ENCODE results near the gene PIGT. TPM values are rescaled to one million over a fixed set of nuclear protein-coding genes. Genes with fewer than 3 reads are reported as not detected.
"Not testable (repeated sequence)": the region's sequence is repeated elsewhere in the genome, so short reads cannot be mapped to it uniquely, and the experiment has no call there.

The PIGT gene
- total RNA-seq, 1 donor from 2014 or later: 142 TPM

DNA sequence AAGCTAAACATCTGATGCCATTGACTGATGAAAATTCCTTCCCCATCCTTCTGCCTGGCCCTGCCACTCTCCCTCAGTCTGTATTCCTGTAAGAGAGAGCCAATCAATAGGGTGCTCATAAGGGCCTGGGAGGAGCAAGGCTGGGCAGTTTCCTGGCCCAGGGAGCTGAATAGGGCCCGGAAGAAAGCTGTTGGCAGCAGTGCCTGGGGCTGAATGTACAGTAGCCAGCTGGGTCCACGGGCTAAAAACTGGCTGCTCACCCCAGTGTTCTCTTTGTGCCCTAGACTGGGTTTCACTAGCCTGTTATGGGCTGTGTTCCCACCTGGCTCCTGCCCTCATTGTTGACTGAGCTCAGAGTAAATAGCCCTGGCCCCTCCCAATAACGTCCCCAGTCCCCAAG, 51.9 kb downstream of the PIGT start:
- Histone ChIP-seq H3K27ac (no peak overlapping the region), H3K36me3 (no peaks in the 10 kb centered on the region)
- no peak for DNase-seq (ENCODE audit: low spot score in 2 of 2)

DNA sequence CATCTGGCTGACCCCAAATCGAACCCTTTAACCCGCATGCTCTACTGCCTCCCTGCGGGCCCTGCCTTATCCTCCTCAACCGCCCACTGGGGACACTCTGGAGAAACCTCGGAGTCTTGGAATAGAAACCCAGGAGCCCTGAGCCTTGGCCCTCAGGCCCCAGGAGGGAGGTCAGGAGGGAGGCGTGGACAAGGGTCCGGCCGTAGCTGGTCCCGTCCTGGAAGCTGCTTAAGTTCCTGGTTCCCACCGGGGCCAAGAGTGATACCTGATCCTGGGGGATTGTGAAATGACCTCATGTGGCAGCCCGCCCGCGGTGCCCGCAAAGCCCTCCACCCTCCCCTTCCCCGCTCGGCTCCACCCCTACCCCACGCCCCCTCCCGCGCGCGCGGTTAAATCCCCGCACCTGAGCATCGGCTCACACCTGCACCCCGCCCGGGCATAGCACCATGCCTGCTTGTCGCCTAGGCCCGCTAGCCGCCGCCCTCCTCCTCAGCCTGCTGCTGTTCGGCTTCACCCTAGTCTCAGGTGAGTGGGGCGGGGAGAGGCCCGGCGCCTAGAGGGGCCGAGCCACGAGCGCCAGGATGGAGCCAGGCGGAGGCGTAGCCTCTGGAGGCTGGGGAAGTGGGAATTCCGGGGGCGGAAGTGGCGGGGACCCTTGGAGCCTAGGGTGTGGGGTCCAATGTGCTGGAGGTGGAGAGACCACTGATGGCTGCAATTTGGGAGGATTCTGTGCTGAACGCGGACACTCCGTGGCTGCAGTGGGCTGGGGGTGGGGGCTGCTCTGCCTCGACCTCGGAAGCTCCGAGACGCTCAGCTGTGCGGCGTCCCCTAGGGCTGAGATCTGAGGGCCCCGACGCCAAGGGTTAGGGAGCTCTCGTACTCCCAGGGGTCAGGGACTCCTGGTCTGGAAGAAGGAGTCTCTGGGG, 53.7 kb downstream of the PIGT start, which contains the start of gene WFDC2:
WFDC2 (plus strand) TSS at position 418 of the 926 bp plus-strand sequence; CDS start at position 447, 29 bp downstream.
- Histone ChIP-seq H3K36me3 (no peaks in the 10 kb centered on the region), H3K27me3 (peaks cover 4% of the 10 kb centered on the region), H3K9me3 (no peaks in the 10 kb centered on the region), H3K4me3 (peak within 1 kb of the TSS; percentile 61 to 67), H3K27ac (no peak within 1 kb of the TSS), H3K4me1 (peaks cover 7 to 12% of the 10 kb centered on the region in 2 donors)
- TF ChIP-seq, protein P1, sequence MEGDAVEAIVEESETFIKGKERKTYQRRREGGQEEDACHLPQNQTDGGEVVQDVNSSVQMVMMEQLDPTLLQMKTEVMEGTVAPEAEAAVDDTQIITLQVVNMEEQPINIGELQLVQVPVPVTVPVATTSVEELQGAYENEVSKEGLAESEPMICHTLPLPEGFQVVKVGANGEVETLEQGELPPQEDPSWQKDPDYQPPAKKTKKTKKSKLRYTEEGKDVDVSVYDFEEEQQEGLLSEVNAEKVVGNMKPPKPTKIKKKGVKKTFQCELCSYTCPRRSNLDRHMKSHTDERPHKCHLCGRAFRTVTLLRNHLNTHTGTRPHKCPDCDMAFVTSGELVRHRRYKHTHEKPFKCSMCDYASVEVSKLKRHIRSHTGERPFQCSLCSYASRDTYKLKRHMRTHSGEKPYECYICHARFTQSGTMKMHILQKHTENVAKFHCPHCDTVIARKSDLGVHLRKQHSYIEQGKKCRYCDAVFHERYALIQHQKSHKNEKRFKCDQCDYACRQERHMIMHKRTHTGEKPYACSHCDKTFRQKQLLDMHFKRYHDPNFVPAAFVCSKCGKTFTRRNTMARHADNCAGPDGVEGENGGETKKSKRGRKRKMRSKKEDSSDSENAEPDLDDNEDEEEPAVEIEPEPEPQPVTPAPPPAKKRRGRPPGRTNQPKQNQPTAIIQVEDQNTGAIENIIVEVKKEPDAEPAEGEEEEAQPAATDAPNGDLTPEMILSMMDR (IDR thresholded peaks at IDR 0.05): no peak
- no peak for DNase-seq (ENCODE audit: low spot score in 2 of 2)
- intact Hi-C loops (cut with DNase I): no loop called here

More for the DNA sequence above, 51.9 kb downstream of the PIGT start:
- Histone ChIP-seq H3K9me3 (no peaks in the 10 kb centered on the region), H3K27me3 (peaks cover 4% of the 10 kb centered on the region), H3K4me1 (peaks cover 7 to 12% of the 10 kb centered on the region in 2 donors), H3K4me3 (no peak overlapping the region)
- intact Hi-C loops (cut with DNase I): no loop called here
- TF ChIP-seq, protein P1 (IDR thresholded peaks at IDR 0.05): no peak

DNA sequence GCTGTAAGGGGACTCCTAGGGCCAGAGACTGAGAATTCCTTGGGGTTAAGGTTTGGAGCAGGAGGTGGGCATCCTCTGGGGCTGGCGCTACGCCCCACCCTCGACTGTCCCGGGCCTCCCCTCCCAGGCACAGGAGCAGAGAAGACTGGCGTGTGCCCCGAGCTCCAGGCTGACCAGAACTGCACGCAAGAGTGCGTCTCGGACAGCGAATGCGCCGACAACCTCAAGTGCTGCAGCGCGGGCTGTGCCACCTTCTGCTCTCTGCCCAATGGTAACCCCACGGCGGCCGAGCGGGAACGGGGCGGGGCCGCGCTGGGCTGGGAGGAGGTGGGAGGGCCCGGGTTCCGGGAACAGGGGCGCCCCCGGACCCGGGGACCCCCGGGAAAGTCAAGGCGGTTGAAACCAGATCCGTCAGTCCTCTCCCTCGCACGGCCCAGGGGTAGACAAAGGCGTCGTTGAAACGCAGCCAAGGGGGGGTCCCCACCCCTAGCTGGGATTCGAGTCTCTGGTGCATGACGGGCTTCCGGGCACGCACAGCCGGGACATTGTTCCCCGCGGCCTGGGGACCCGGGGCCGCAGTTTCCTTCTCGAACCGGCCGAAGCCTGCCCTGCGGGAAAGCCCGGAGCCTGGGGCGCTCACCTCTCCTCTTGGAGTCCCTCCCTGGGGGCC, 54.5 kb downstream of the PIGT start:
- intact Hi-C loops (cut with DNase I): no loop called here
- Histone ChIP-seq H3K27me3 (peaks cover 4% of the 10 kb centered on the region), H3K36me3 (no peaks in the 10 kb centered on the region), H3K27ac (no peak overlapping the region), H3K4me1 (peaks cover 7 to 12% of the 10 kb centered on the region in 2 donors), H3K9me3 (no peaks in the 10 kb centered on the region), H3K4me3 (peak overlapping the region; percentile 61 to 67)
- TF ChIP-seq, protein P1 (IDR thresholded peaks at IDR 0.05): no peak
- DNase-seq (ENCODE audit: low spot score in 2 of 2): no peak

DNA sequence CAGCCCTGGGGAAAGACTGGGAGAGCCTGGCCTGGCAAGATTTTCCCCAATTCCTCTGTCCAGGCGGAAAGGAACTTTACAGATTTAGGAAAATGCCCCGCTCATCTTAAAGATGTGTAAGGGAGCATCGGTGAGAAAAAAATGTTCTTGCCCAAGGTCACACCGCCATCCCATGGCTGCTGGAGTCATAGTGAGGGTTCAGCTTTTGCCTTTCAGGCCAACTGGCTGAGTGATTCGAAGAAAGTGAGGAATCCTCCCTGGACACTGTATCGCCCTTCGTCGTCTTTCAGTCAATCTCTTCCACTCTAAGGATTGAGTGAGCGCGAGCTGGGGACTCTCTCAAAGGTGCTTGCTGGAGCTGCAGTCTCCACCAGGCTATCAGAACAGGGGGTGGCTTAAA, 55.0 kb downstream of the PIGT start:
- Histone ChIP-seq H3K9me3 (no peaks in the 10 kb centered on the region), H3K27me3 (peaks cover 4% of the 10 kb centered on the region), H3K27ac (no peak overlapping the region), H3K36me3 (no peaks in the 10 kb centered on the region), H3K4me3 (peak overlapping the region; percentile 61 to 67), H3K4me1 (peaks cover 7 to 12% of the 10 kb centered on the region in 2 donors)
- intact Hi-C loops (cut with DNase I): no loop called here
- TF ChIP-seq, protein P1 (IDR thresholded peaks at IDR 0.05): peak in 1 of 3 experiments; percentile 20
- DNase-seq (ENCODE audit: low spot score in 2 of 2): no peak

DNA sequence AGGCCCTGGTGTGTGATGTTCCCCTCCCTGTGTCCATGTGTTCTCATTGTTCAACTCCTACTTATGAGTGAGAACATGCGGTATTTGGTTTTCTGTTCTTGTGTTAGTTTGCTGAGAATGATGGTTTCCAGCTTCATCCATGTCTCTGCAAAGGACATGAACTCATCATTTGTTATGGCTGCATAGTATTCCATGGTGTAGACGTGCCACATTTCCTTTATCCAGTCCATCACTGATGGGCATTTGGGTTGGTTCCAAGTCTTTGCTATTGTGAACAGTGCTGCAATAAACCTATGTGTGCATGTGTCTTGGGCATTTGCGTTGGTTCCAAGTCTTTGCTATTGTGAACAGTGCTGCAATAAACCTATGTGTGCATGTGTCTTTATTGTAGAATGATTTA, 56.3 kb downstream of the PIGT start:
- intact Hi-C loops (cut with DNase I); H3K36me3 ChIP-seq; H3K4me3 ChIP-seq; H3K27ac ChIP-seq; H3K27me3 ChIP-seq; DNase-seq (ENCODE audit: low spot score in 2 of 2); H3K9me3 ChIP-seq: not testable (repeated sequence)
- H3K4me1 ChIP-seq: peaks cover 7 to 12% of the 10 kb centered on the region in 2 donors

Other genes with a start within 250 kb of the PIGT start
- not detected for gene PI3, start 241.2 kb upstream of the PIGT start, total RNA-seq
- gene SEMG1, start 209.1 kb upstream of the PIGT start, total RNA-seq: not detected
- not detected for gene SEMG2, start 194.8 kb upstream of the PIGT start, total RNA-seq
- 223 TPM for gene SLPI, start 161.6 kb upstream of the PIGT start, total RNA-seq
- not detected for gene RBPJL, start 109.3 kb upstream of the PIGT start, total RNA-seq
- 0.21 TPM for gene MATN4, start 107.8 kb upstream of the PIGT start, total RNA-seq
- gene SDC4, start 67.7 kb upstream of the PIGT start, total RNA-seq: 63.8 TPM
- 27.4 TPM for gene SYS1, start 53.0 kb upstream of the PIGT start, total RNA-seq
- gene TP53TG5, start 37.8 kb upstream of the PIGT start, total RNA-seq: not detected
- 100 TPM for gene DBNDD2, start 7.9 kb upstream of the PIGT start, total RNA-seq
- gene WFDC2, start 53.6 kb downstream of the PIGT start, total RNA-seq: 32.5 TPM
- gene SPINT3, start 99.5 kb downstream of the PIGT start, total RNA-seq: not detected
- gene WFDC6, start 123.3 kb downstream of the PIGT start, total RNA-seq: not detected
- gene EPPIN, start 131.3 kb downstream of the PIGT start, total RNA-seq: not detected
- gene WFDC8, start 163.1 kb downstream of the PIGT start, total RNA-seq: not detected
- gene WFDC10A, start 213.6 kb downstream of the PIGT start, total RNA-seq: not detected
- gene WFDC9, start 215.1 kb downstream of the PIGT start, total RNA-seq: not detected